Sciatic nerve (tissue), 2 donors: Measurements from ENCODE around the gene USP3. TPM values are rescaled to one million over a fixed set of nuclear protein-coding genes. Genes with fewer than 3 reads are reported as not detected.
A peak's percentile ranks its signal among the peaks of the same experiment; 100 is the strongest.
"Not testable (repeated sequence)": the region's sequence is repeated elsewhere in the genome, so short reads cannot be mapped to it uniquely, and the experiment has no call there.

Source experiments
- ATAC-seq: fragments of 200-7000 bp; cut with Tn5 transposase; one replicate; pipeline ENCODE4 v1.9.1; 2020; ENCODE audit warnings: mild to moderate bottlenecking, moderate library complexity
- DNase-seq: peaks from one replicate; pipeline ENCODE4 v3.0.0-alpha.2; 2020; ENCODE audit warnings: low spot score
- intact Hi-C: fragments of 100-400 bp; cut with DNase I; formaldehyde crosslinking; loops from one replicate; pipeline ENCODE4 v1.14.2; 2022
- total RNA-seq: library from RNA; stranded (reverse); fragmentation: NEBNext Ultra II Directional; extraction: Animal tissue kit (Norgen Biotek cat#: 25700); gene quantifications from one replicate; pipeline ENCODE4 v1.2.1, GENCODE V29; 2021
- donor health status: DM: no; HTN: no; CAD: no.
- donor health status: DM: no; HTN: no; CAD: no.

Gene USP3
- total RNA-seq, 1 donor from 2014 or later, result 58.2 TPM

- intact Hi-C loops, result no loop called here
- DNase-seq, result no peak
- ATAC-seq, result no peak
Measured at GRCh38 chr15:63530235-63530634, 25.8 kb downstream of the USP3 start.

GRCh38 chr15:63530752-63531299 is 26.4 kb downstream of the USP3 start:
- DNase-seq (no peak), ATAC-seq (no peak)
- intact Hi-C loops, result no loop called here

- DNase-seq (no peak), ATAC-seq (no peak)
- intact Hi-C loops, result no loop called here
Measured at GRCh38 chr15:63531586-63531985, 27.2 kb downstream of the USP3 start.

- intact Hi-C loops, result no loop called here
- peak; percentile 55 for ATAC-seq
- DNase-seq, result no peak
Measured at GRCh38 chr15:63532307-63532744, 27.9 kb downstream of the USP3 start.

GRCh38 chr15:63534888-63535287 is 30.5 kb downstream of the USP3 start:
- intact Hi-C loops, DNase-seq, ATAC-seq: not testable (repeated sequence)

GRCh38 chr15:63535689-63536088 is 31.3 kb downstream of the USP3 start:
- ATAC-seq (no peak), DNase-seq (no peak)
- intact Hi-C loops, result no loop called here

- DNase-seq (no peak), ATAC-seq (no peak)
- intact Hi-C loops, result no loop called here
Measured at GRCh38 chr15:63538876-63539275, 34.5 kb downstream of the USP3 start.

GRCh38 chr15:63539521-63539920 is 35.1 kb downstream of the USP3 start:
- peak; percentile 68 for DNase-seq
- ATAC-seq, result no peak
- intact Hi-C loops, result no loop called here

GRCh38 chr15:63539998-63540397 is 35.6 kb downstream of the USP3 start:
- ATAC-seq (no peak), DNase-seq (no peak)
- intact Hi-C loops, result no loop called here

- ATAC-seq, result no peak
- intact Hi-C loops, result no loop called here
- no peak for DNase-seq
Measured at GRCh38 chr15:63540449-63540848, 36.1 kb downstream of the USP3 start.

GRCh38 chr15:63544258-63545026 is 40.0 kb downstream of the USP3 start:
- intact Hi-C loops, result no loop called here

GRCh38 chr15:63545520-63545919 is 41.1 kb downstream of the USP3 start:
- DNase-seq, result no peak
- intact Hi-C loops, result no loop called here
- ATAC-seq, result no peak

More at GRCh38 chr15:63544258-63545026, 40.0 kb downstream of the USP3 start:
- DNase-seq (no peak), ATAC-seq (no peak)

GRCh38 chr15:63551400-63551799 is 47.0 kb downstream of the USP3 start:
- ATAC-seq, result peak; percentile 72

GRCh38 chr15:63553388-63553791 is 49.0 kb downstream of the USP3 start:
- intact Hi-C loops, result no loop called here
- ATAC-seq (peak; percentile 95), DNase-seq (no peak)

More at GRCh38 chr15:63551400-63551799, 47.0 kb downstream of the USP3 start:
- DNase-seq, result no peak
- intact Hi-C loops, result no loop called here

- intact Hi-C loops, result no loop called here
- no peak for ATAC-seq
- DNase-seq, result no peak
Measured at GRCh38 chr15:63554337-63554927, 50.0 kb downstream of the USP3 start.

GRCh38 chr15:63555507-63555906 is 51.1 kb downstream of the USP3 start:
- no peak for DNase-seq
- intact Hi-C loops, result no loop called here
- ATAC-seq, result no peak

GRCh38 chr15:63556246-63556645 is 51.9 kb downstream of the USP3 start:
- no peak for ATAC-seq
- intact Hi-C loops, result no loop called here

GRCh38 chr15:63556736-63557135 is 52.3 kb downstream of the USP3 start:
- intact Hi-C loops, result no loop called here

More at GRCh38 chr15:63556246-63556645, 51.9 kb downstream of the USP3 start:
- no peak for DNase-seq

GRCh38 chr15:63559753-63560152 is 55.4 kb downstream of the USP3 start:
- ATAC-seq (no peak), DNase-seq (no peak)
- intact Hi-C loops, result no loop called here

More at GRCh38 chr15:63556736-63557135, 52.3 kb downstream of the USP3 start:
- DNase-seq (no peak), ATAC-seq (no peak)

- intact Hi-C loops, result no loop called here
- DNase-seq (no peak), ATAC-seq (no peak)
Measured at GRCh38 chr15:63560741-63561448, 56.5 kb downstream of the USP3 start.
